ENCODE measurements around the gene TTN. TPM values are rescaled to one million over a fixed set of nuclear protein-coding genes. Genes with fewer than 3 reads are reported as not detected.

Gene TTN
- total RNA-seq, 1 donor from 2014 or later, result 3.8 TPM

- H3K27me3 Mint-ChIP-seq (ENCODE audit: unreplicated experiment), result no peaks in the 10 kb centered on the region
- H3K9me3 Mint-ChIP-seq (ENCODE audit: unreplicated experiment), result no peaks in the 10 kb centered on the region
- no peak for DNase-seq (ENCODE audit: low spot score)
- H3K27ac Mint-ChIP-seq (ENCODE audit: unreplicated experiment), result no peak overlapping the region
- TF ChIP-seq CTCF (IDR thresholded peaks at IDR 0.05; ENCODE audit: unreplicated experiment), result no peak
- no peaks in the 10 kb centered on the region for H3K36me3 Mint-ChIP-seq (ENCODE audit: low read depth, unreplicated experiment)
- no peak overlapping the region for H3K4me3 Mint-ChIP-seq (ENCODE audit: unreplicated experiment)
- peaks cover 16% of the 10 kb centered on the region for H3K4me1 Mint-ChIP-seq (ENCODE audit: unreplicated experiment)
Measured at GRCh38 chr2:178828486-178828881, 21.3 kb upstream of the TTN start.

- Mint-ChIP-seq H3K27me3 (ENCODE audit: unreplicated experiment) (no peaks in the 10 kb centered on the region), H3K4me1 (ENCODE audit: unreplicated experiment) (peaks cover 16% of the 10 kb centered on the region), H3K9me3 (ENCODE audit: unreplicated experiment) (no peaks in the 10 kb centered on the region), H3K36me3 (ENCODE audit: low read depth, unreplicated experiment) (no peaks in the 10 kb centered on the region), H3K27ac (ENCODE audit: unreplicated experiment) (no peak overlapping the region), H3K4me3 (ENCODE audit: unreplicated experiment) (no peak overlapping the region)
- no peak for DNase-seq (ENCODE audit: low spot score)
- no peak for TF ChIP-seq CTCF (IDR thresholded peaks at IDR 0.05; ENCODE audit: unreplicated experiment)
Measured at GRCh38 chr2:178827739-178828485, 20.7 kb upstream of the TTN start.

- H3K9me3 Mint-ChIP-seq (ENCODE audit: unreplicated experiment), result no peaks in the 10 kb centered on the region
Measured at GRCh38 chr2:178827111-178827510, 19.9 kb upstream of the TTN start.

GRCh38 chr2:178825183-178825582 lies 18.0 kb upstream of the TTN start:
- TF ChIP-seq CTCF (IDR thresholded peaks at IDR 0.05; ENCODE audit: unreplicated experiment), result no peak
- Mint-ChIP-seq H3K9me3 (ENCODE audit: unreplicated experiment) (no peaks in the 10 kb centered on the region), H3K36me3 (ENCODE audit: low read depth, unreplicated experiment) (no peaks in the 10 kb centered on the region), H3K27ac (ENCODE audit: unreplicated experiment) (no peak overlapping the region), H3K4me3 (ENCODE audit: unreplicated experiment) (no peak overlapping the region), H3K4me1 (ENCODE audit: unreplicated experiment) (peaks cover 10% of the 10 kb centered on the region), H3K27me3 (ENCODE audit: unreplicated experiment) (no peaks in the 10 kb centered on the region)
- DNase-seq (ENCODE audit: low spot score), result no peak

More at GRCh38 chr2:178827111-178827510, 19.9 kb upstream of the TTN start:
- H3K4me1 Mint-ChIP-seq (ENCODE audit: unreplicated experiment), result peaks cover 16% of the 10 kb centered on the region
- DNase-seq (ENCODE audit: low spot score), result no peak
- H3K27me3 Mint-ChIP-seq (ENCODE audit: unreplicated experiment), result no peaks in the 10 kb centered on the region
- no peak overlapping the region for H3K27ac Mint-ChIP-seq (ENCODE audit: unreplicated experiment)
- H3K36me3 Mint-ChIP-seq (ENCODE audit: low read depth, unreplicated experiment), result no peaks in the 10 kb centered on the region
- no peak for TF ChIP-seq CTCF (IDR thresholded peaks at IDR 0.05; ENCODE audit: unreplicated experiment)
- no peak overlapping the region for H3K4me3 Mint-ChIP-seq (ENCODE audit: unreplicated experiment)

GRCh38 chr2:178824181-178824580 lies 17.0 kb upstream of the TTN start:
- no peak for TF ChIP-seq CTCF (IDR thresholded peaks at IDR 0.05; ENCODE audit: unreplicated experiment)
- no peak for DNase-seq (ENCODE audit: low spot score)
- no peaks in the 10 kb centered on the region for H3K27me3 Mint-ChIP-seq (ENCODE audit: unreplicated experiment)
- H3K9me3 Mint-ChIP-seq (ENCODE audit: unreplicated experiment), result no peaks in the 10 kb centered on the region
- no peaks in the 10 kb centered on the region for H3K36me3 Mint-ChIP-seq (ENCODE audit: low read depth, unreplicated experiment)
- H3K4me1 Mint-ChIP-seq (ENCODE audit: unreplicated experiment), result peaks cover 6% of the 10 kb centered on the region
- no peak overlapping the region for H3K4me3 Mint-ChIP-seq (ENCODE audit: unreplicated experiment)
- no peak overlapping the region for H3K27ac Mint-ChIP-seq (ENCODE audit: unreplicated experiment)
